IMR-90 (cell line): ENCODE measurements around the gene PNLIP.

Experiments
- CHD1 ChIP-seq: IDR thresholded peaks from 2 replicates; pipeline ENCODE4 v1.6.1; 2012; ENCODE audit warnings: low read depth, low read length, improper control_type of control experiment
- MXI1 ChIP-seq: IDR thresholded peaks from 2 replicates; pipeline ENCODE4 v1.6.1; 2012; ENCODE audit warnings: low read depth, mild to moderate bottlenecking, low read length, moderate library complexity, borderline replicate concordance
- TF ChIP-seq, protein P1 (sequence below): conservative IDR thresholded peaks from 2 replicates; pipeline ENCODE4 v1.5.1; 2012; ENCODE audit warnings: mild to moderate bottlenecking, low read depth, low read length, improper control_type of control experiment

DNA sequence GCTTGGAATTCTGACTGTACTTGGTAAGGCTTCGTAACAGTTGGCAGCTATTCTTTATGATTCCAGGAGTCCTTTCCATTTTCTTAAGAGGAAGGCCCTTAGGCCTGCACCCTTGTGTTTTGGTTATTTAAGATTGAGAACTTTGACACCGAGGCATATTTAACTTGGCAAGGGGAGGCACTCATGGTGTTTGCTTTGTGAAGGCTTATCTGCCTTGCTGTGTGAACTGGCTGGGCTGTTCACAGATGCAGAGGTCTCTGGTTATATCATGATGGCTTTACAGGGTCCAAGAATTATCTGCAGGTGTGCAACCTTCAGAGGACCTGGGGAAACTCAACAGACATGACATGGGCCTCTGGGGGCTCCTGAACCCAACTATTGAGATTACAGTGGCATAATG lies 44.2 kb downstream of the PNLIP start:
- no peak for TF ChIP-seq MXI1
- TF ChIP-seq, protein P1, sequence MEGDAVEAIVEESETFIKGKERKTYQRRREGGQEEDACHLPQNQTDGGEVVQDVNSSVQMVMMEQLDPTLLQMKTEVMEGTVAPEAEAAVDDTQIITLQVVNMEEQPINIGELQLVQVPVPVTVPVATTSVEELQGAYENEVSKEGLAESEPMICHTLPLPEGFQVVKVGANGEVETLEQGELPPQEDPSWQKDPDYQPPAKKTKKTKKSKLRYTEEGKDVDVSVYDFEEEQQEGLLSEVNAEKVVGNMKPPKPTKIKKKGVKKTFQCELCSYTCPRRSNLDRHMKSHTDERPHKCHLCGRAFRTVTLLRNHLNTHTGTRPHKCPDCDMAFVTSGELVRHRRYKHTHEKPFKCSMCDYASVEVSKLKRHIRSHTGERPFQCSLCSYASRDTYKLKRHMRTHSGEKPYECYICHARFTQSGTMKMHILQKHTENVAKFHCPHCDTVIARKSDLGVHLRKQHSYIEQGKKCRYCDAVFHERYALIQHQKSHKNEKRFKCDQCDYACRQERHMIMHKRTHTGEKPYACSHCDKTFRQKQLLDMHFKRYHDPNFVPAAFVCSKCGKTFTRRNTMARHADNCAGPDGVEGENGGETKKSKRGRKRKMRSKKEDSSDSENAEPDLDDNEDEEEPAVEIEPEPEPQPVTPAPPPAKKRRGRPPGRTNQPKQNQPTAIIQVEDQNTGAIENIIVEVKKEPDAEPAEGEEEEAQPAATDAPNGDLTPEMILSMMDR: no peak
- TF ChIP-seq CHD1: no peak
